Neural cell (in vitro differentiated cells): ENCODE data around the gene MT3. TPM values are rescaled to one million over a fixed set of nuclear protein-coding genes. Genes with fewer than 3 reads are reported as not detected.

Experiments used
- H2AFZ ChIP-seq: fragments of 200-600, 300-800 bp; sonication (generic), shearing (Covaris generic); 2 replicates; pipeline ENCODE4 v1.6.0; 2014; ENCODE audit warnings: low read depth, mild to moderate bottlenecking, antibody characterized with exemption, low read length, moderate library complexity
- H3F3A ChIP-seq: fragments of 200-600 bp; shearing (Covaris generic); 2 replicates; pipeline ENCODE4 v1.6.1; 2016; ENCODE audit warnings: mild to moderate bottlenecking, moderate library complexity, mixed read lengths, antibody characterized with exemption, low read length; ENCODE audit not compliant: insufficient read depth, poor library complexity, severe bottlenecking
- H3K27ac ChIP-seq: fragments of 200-600, 300-800 bp; sonication (generic), shearing (Covaris generic); 2 replicates; pipeline ENCODE4 v1.5.1; 2014; ENCODE audit warnings: mild to moderate bottlenecking, low read length, moderate library complexity
- H3K27me3 ChIP-seq: fragments of 300-800, 200-600 bp; sonication (generic), shearing (Covaris generic); 2 replicates; pipeline ENCODE4 v1.6.0; 2014; ENCODE audit warnings: mild to moderate bottlenecking, low read depth, low read length, moderate library complexity; ENCODE audit not compliant: insufficient read depth
- H3K36me3 ChIP-seq: fragments of 300-800, 200-600 bp; sonication (generic), shearing (Covaris generic); 2 replicates; pipeline ENCODE4 v1.5.1; 2014; ENCODE audit warnings: mild to moderate bottlenecking, antibody characterized with exemption, low read length, moderate library complexity; ENCODE audit not compliant: insufficient read depth
- H3K4me2 ChIP-seq: fragments of 300-800, 200-600 bp; sonication (generic), shearing (Covaris generic); 2 replicates; pipeline ENCODE4 v1.6.0; 2014; ENCODE audit warnings: mild to moderate bottlenecking, low read length
- H3K4me3 ChIP-seq: fragments of 300-800, 200-600 bp; sonication (generic), shearing (Covaris generic); 2 replicates; pipeline ENCODE4 v1.5.1; 2014; ENCODE audit warnings: mild to moderate bottlenecking, low read length, moderate library complexity
- H3K79me2 ChIP-seq: fragments of 200-600 bp; shearing (Covaris generic); replicated peaks from 2 replicates; pipeline ENCODE4 v1.6.0; 2014; ENCODE audit warnings: mild to moderate bottlenecking, low read length, moderate library complexity; ENCODE audit not compliant: insufficient read depth
- H3K9ac ChIP-seq: fragments of 300-800, 200-600 bp; sonication (generic), shearing (Covaris generic); 2 replicates; pipeline ENCODE4 v1.6.1; 2016; ENCODE audit warnings: mild to moderate bottlenecking, low read length, mixed read lengths
- H3K9me2 ChIP-seq: fragments of 200-600 bp; shearing (Covaris generic); 2 replicates; pipeline ENCODE4 v1.6.1; 2016; ENCODE audit warnings: mild to moderate bottlenecking, low read length, mixed read lengths; ENCODE audit not compliant: insufficient read depth
- H3K9me3 ChIP-seq: fragments of 200-600, 300-800 bp; sonication (generic), shearing (Covaris generic); 2 replicates; pipeline ENCODE4 v1.6.1; 2016; ENCODE audit warnings: mild to moderate bottlenecking, mixed run types, low read length, moderate library complexity, mixed read lengths
- H4K20me1 ChIP-seq: fragments of 200-600 bp; shearing (Covaris generic); 2 replicates; pipeline ENCODE4 v1.6.1; 2016; ENCODE audit warnings: mild to moderate bottlenecking, mixed run types; ENCODE audit not compliant: insufficient read depth
- EP300 ChIP-seq: fragments of 450-650 bp; conservative IDR thresholded peaks from 2 replicates; pipeline ENCODE4 v1.6.1; 2014; ENCODE audit warnings: antibody characterized with exemption, mild to moderate bottlenecking, moderate library complexity; ENCODE audit not compliant: poor library complexity, severe bottlenecking
- EZH2 ChIP-seq: fragments of 200-600, 300-800 bp; shearing (Covaris generic), sonication (generic); IDR thresholded peaks from 2 replicates; pipeline ENCODE4 v1.6.1; 2014; ENCODE audit warnings: antibody characterized with exemption, low read length, borderline replicate concordance, mild to moderate bottlenecking; ENCODE audit not compliant: insufficient read depth, poor library complexity, severe bottlenecking
- MXI1 ChIP-seq: fragments of 450-650 bp; conservative IDR thresholded peaks from 2 replicates; pipeline ENCODE4 v1.6.1; 2014; ENCODE audit warnings: antibody characterized with exemption, mild to moderate bottlenecking; ENCODE audit not compliant: poor library complexity, severe bottlenecking
- POLR2AphosphoS5 ChIP-seq: IDR thresholded peaks from 2 replicates; pipeline ENCODE4 v1.6.1; 2012
- RAD21 ChIP-seq: fragments of 450-650 bp; conservative IDR thresholded peaks from 2 replicates; pipeline ENCODE4 v1.6.1; 2014; ENCODE audit warnings: antibody characterized with exemption, mild to moderate bottlenecking, moderate library complexity
- SMC3 ChIP-seq: fragments of 450-650 bp; conservative IDR thresholded peaks from 2 replicates; pipeline ENCODE4 v1.6.1; 2014; ENCODE audit warnings: antibody characterized with exemption, mild to moderate bottlenecking, moderate library complexity; ENCODE audit not compliant: poor library complexity
- TAF1 ChIP-seq: IDR thresholded peaks from 2 replicates; pipeline ENCODE4 v1.6.1; 2012; ENCODE audit warnings: low read depth
- polyA plus RNA-seq: library from polyadenylated mRNA; depleted of rRNA; stranded (reverse); fragments of >200 nt; gene quantifications from 2 replicates; pipeline ENCODE4 v1.2.3, GENCODE V29; 2014
- TF ChIP-seq, protein P1 (sequence below): IDR thresholded peaks from 2 replicates; pipeline ENCODE4 v1.6.1; 2012; ENCODE audit warnings: borderline replicate concordance
- TF ChIP-seq, protein P2 (sequence below): fragments of 450-650 bp; IDR thresholded peaks from 2 replicates; pipeline ENCODE4 v1.5.1; 2014; ENCODE audit warnings: antibody characterized with exemption, mild to moderate bottlenecking, moderate library complexity; ENCODE audit not compliant: poor library complexity, severe bottlenecking

Gene MT3
- polyA plus RNA-seq, 1 donor from 2014 or later, result 1.9 TPM

DNA sequence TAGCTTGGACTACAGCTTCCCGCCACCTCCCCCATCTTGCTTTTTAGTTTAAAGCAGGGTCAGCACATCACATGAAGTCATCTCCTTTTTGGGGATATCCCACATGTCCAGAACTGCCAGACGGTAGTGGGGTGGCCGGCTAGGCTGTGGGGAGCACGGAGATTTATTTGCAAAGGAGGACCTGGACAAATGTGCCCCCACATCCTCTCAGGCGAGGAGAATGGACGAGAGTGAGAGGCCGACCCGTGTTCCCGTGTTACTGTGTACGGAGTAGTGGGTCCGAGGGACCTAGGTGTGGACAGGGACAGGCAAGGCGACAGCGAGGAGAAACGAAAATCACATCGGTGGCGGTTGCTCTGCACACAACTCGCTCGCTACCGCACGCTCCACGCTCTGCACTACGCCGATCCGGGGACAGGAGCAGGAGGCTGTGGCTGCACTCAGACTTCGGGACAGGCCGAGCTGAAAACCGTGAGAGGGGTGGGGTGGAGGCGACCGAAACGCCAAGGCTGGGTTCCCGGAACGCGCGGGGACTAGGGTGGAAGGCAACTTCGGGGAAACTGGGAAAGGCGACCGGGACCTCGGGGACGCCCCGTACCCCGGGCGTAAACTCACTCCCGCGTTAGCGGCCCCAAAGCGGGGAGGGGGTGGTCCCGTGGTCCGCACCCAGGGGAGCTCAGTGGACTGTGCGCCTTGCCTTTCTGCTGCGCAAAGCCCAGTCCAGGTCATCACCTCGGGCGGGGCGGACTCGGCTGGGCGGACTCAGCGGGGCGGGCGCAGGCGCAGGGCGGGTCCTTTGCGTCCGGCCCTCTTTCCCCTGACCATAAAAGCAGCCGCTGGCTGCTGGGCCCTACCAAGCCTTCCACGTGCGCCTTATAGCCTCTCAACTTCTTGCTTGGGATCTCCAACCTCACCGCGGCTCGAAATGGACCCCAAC is 48.8 kb downstream of the MT3 start, which contains the start of gene MT1A:
TSS of gene MT1A (plus strand) at position 853 of the 937 bp plus-strand sequence. CDS start at position 926, 73 bp downstream.
- Histone ChIP-seq H3K27me3 (peaks cover 100% of the 10 kb centered on the region), H3K9me3 (no peaks in the 10 kb centered on the region), H3K9me2 (no peaks in the 10 kb centered on the region), H3F3A (no peaks in the 10 kb centered on the region), H3K4me2 (no peak within 1 kb of the TSS), H4K20me1 (no peaks in the 10 kb centered on the region), H3K9ac (no peak within 1 kb of the TSS), H3K79me2 (no peaks in the 10 kb centered on the region), H3K36me3 (no peaks in the 10 kb centered on the region), H3K4me3 (peak within 1 kb of the TSS; percentile 58), H2AFZ (no peak within 1 kb of the TSS), H3K27ac (no peak within 1 kb of the TSS)
- peak; percentile 37 for TF ChIP-seq EZH2
- no peak for TF ChIP-seq TAF1

DNA sequence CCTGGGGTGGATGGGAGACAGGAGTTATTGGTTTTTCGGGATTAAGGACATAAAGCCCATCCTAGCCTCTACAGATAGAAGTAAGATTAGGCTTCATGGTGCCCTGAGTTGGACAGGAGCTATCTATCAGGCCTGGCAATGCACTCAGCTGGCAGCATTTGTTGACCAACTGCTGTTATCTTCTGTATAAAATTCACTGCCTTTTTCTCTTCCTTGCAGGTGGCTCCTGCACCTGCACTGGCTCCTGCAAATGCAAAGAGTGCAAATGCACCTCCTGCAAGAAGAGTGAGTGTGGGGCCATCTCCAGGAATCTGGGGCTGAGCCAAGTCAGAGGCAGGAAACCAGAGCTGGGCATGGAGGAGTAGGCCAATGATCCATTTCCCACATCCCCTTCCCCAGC is 49.7 kb downstream of the MT3 start:
- Histone ChIP-seq H3K36me3 (no peaks in the 10 kb centered on the region), H3K79me2 (no peaks in the 10 kb centered on the region), H3K9ac (no peak overlapping the region), H3K9me3 (no peaks in the 10 kb centered on the region), H3K27ac (no peak overlapping the region), H3F3A (no peaks in the 10 kb centered on the region), H4K20me1 (no peaks in the 10 kb centered on the region), H3K4me3 (no peak overlapping the region), H2AFZ (no peak overlapping the region), H3K9me2 (no peaks in the 10 kb centered on the region), H3K4me2 (no peak overlapping the region), H3K27me3 (peaks cover 100% of the 10 kb centered on the region)
- TF ChIP-seq, protein P1, sequence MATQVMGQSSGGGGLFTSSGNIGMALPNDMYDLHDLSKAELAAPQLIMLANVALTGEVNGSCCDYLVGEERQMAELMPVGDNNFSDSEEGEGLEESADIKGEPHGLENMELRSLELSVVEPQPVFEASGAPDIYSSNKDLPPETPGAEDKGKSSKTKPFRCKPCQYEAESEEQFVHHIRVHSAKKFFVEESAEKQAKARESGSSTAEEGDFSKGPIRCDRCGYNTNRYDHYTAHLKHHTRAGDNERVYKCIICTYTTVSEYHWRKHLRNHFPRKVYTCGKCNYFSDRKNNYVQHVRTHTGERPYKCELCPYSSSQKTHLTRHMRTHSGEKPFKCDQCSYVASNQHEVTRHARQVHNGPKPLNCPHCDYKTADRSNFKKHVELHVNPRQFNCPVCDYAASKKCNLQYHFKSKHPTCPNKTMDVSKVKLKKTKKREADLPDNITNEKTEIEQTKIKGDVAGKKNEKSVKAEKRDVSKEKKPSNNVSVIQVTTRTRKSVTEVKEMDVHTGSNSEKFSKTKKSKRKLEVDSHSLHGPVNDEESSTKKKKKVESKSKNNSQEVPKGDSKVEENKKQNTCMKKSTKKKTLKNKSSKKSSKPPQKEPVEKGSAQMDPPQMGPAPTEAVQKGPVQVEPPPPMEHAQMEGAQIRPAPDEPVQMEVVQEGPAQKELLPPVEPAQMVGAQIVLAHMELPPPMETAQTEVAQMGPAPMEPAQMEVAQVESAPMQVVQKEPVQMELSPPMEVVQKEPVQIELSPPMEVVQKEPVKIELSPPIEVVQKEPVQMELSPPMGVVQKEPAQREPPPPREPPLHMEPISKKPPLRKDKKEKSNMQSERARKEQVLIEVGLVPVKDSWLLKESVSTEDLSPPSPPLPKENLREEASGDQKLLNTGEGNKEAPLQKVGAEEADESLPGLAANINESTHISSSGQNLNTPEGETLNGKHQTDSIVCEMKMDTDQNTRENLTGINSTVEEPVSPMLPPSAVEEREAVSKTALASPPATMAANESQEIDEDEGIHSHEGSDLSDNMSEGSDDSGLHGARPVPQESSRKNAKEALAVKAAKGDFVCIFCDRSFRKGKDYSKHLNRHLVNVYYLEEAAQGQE, result no peak
- no peak for TF ChIP-seq RAD21
- TF ChIP-seq EP300, result no peak
- no peak for TF ChIP-seq MXI1
- no peak for TF ChIP-seq SMC3
- TF ChIP-seq TAF1, result no peak
- no peak for TF ChIP-seq EZH2
- TF ChIP-seq, protein P2, sequence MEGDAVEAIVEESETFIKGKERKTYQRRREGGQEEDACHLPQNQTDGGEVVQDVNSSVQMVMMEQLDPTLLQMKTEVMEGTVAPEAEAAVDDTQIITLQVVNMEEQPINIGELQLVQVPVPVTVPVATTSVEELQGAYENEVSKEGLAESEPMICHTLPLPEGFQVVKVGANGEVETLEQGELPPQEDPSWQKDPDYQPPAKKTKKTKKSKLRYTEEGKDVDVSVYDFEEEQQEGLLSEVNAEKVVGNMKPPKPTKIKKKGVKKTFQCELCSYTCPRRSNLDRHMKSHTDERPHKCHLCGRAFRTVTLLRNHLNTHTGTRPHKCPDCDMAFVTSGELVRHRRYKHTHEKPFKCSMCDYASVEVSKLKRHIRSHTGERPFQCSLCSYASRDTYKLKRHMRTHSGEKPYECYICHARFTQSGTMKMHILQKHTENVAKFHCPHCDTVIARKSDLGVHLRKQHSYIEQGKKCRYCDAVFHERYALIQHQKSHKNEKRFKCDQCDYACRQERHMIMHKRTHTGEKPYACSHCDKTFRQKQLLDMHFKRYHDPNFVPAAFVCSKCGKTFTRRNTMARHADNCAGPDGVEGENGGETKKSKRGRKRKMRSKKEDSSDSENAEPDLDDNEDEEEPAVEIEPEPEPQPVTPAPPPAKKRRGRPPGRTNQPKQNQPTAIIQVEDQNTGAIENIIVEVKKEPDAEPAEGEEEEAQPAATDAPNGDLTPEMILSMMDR, result no peak
- TF ChIP-seq POLR2AphosphoS5, result no peak
